Immature natural killer cell (primary cell): ENCODE measurements around the gene PCP4. TPM values are rescaled to one million over a fixed set of nuclear protein-coding genes. Genes with fewer than 3 reads are reported as not detected.

Experiments used
- DNase-seq, 3 donors: peaks; one replicate each; pipeline ENCODE4 v3.0.0; 2022; ENCODE audit warnings: mixed read lengths in 1 of 3
- H3K27ac Mint-ChIP-seq, 6 donors: one replicate each; pipeline ENCODE4 v1.8.0; 2020; ENCODE audit warnings: mixed read lengths in 6 of 6, mild to moderate bottlenecking in 5 of 6, inconsistent platforms in 4 of 6, moderate library complexity in 3 of 6
- H3K27me3 Mint-ChIP-seq, 3 donors: one replicate each; pipeline ENCODE4 v1.8.0; 2020 to 2021; ENCODE audit warnings: low read depth in 3 of 3, mild to moderate bottlenecking in 3 of 3, mixed read lengths in 3 of 3, moderate library complexity in 3 of 3, inconsistent platforms in 1 of 3
- H3K36me3 Mint-ChIP-seq, 3 donors: one replicate each; pipeline ENCODE4 v1.8.0; 2020; ENCODE audit warnings: mixed read lengths in 3 of 3, inconsistent platforms in 2 of 3, mild to moderate bottlenecking in 2 of 3
- H3K4me1 Mint-ChIP-seq, 2 donors: one replicate each; pipeline ENCODE4 v1.8.0; 2020; ENCODE audit warnings: inconsistent platforms in 2 of 2, mild to moderate bottlenecking in 2 of 2, mixed read lengths in 2 of 2, moderate library complexity in 1 of 2
- H3K4me3 Mint-ChIP-seq, 5 donors: one replicate each; pipeline ENCODE4 v1.8.0; 2020; ENCODE audit warnings: mild to moderate bottlenecking in 5 of 5, mixed read lengths in 5 of 5, inconsistent platforms in 3 of 5, moderate library complexity in 3 of 5
- H3K9me3 Mint-ChIP-seq, 6 donors: one replicate each; pipeline ENCODE4 v1.8.0; 2020; ENCODE audit warnings: mild to moderate bottlenecking in 6 of 6, mixed read lengths in 6 of 6, inconsistent platforms in 4 of 6, moderate library complexity in 3 of 6
- polyA plus RNA-seq, 3 donors: library from polyadenylated mRNA; unstranded; fragments of 300-500 nt; fragmentation: Illumina TruSeq; gene quantifications; one replicate each; pipeline ENCODE4 v1.2.3, GENCODE V29; 2021

The PCP4 gene
- polyA plus RNA-seq, 3 donors from 2014 or later: not detected

GRCh38 chr21:39913706-39914305, 46.6 kb downstream of the PCP4 start:
- peaks cover 0 to 7% (median 0%) of the 10 kb centered on the region in 6 donors for H3K9me3 Mint-ChIP-seq
- H3K27ac Mint-ChIP-seq: no peak overlapping the region
- DNase-seq: no peak
- H3K4me3 Mint-ChIP-seq: no peak overlapping the region
- peaks cover 0 to 6% (median 2%) of the 10 kb centered on the region in 3 donors for H3K27me3 Mint-ChIP-seq
- H3K4me1 Mint-ChIP-seq: no peaks in the 10 kb centered on the region
- H3K36me3 Mint-ChIP-seq: no peaks in the 10 kb centered on the region

- H3K4me3 Mint-ChIP-seq: no peak overlapping the region
These were observed 48.6 kb downstream of the PCP4 start for GRCh38 chr21:39915881-39916280.

GRCh38 chr21:39918558-39918957, 51.3 kb downstream of the PCP4 start:
- Mint-ChIP-seq H3K4me1 (no peaks in the 10 kb centered on the region), H3K9me3 (peaks cover 0 to 5% (median under 1%) of the 10 kb centered on the region in 6 donors), H3K4me3 (no peak overlapping the region), H3K27me3 (peaks cover 0 to 5% (median 0%) of the 10 kb centered on the region in 3 donors), H3K27ac (no peak overlapping the region), H3K36me3 (no peaks in the 10 kb centered on the region)
- no peak for DNase-seq

More at GRCh38 chr21:39915881-39916280, 48.6 kb downstream of the PCP4 start:
- Mint-ChIP-seq H3K9me3 (peaks cover 0 to 7% (median under 1%) of the 10 kb centered on the region in 6 donors), H3K27me3 (peaks cover 0 to 6% (median 0%) of the 10 kb centered on the region in 3 donors), H3K36me3 (no peaks in the 10 kb centered on the region), H3K27ac (no peak overlapping the region), H3K4me1 (no peaks in the 10 kb centered on the region)
- no peak for DNase-seq

GRCh38 chr21:39923476-39923875, 56.2 kb downstream of the PCP4 start:
- no peak overlapping the region for H3K27ac Mint-ChIP-seq
- peaks cover 0 to 3% (median 2%) of the 10 kb centered on the region in 3 donors for H3K27me3 Mint-ChIP-seq
- H3K4me3 Mint-ChIP-seq: no peak overlapping the region
- H3K36me3 Mint-ChIP-seq: no peaks in the 10 kb centered on the region
- no peaks in the 10 kb centered on the region for H3K4me1 Mint-ChIP-seq
- H3K9me3 Mint-ChIP-seq: peaks cover 0 to 5% (median under 1%) of the 10 kb centered on the region in 6 donors
- no peak for DNase-seq

GRCh38 chr21:39924577-39925308, 57.5 kb downstream of the PCP4 start:
- no peaks in the 10 kb centered on the region for H3K36me3 Mint-ChIP-seq
- no peak overlapping the region for H3K4me3 Mint-ChIP-seq
- no peak for DNase-seq
- H3K27ac Mint-ChIP-seq: no peak overlapping the region
- H3K9me3 Mint-ChIP-seq: peaks cover 0 to 5% (median under 1%) of the 10 kb centered on the region in 6 donors
- peaks cover 0 to 3% (median 2%) of the 10 kb centered on the region in 3 donors for H3K27me3 Mint-ChIP-seq
- H3K4me1 Mint-ChIP-seq: no peaks in the 10 kb centered on the region

GRCh38 chr21:39927304-39927886, 60.2 kb downstream of the PCP4 start:
- Mint-ChIP-seq H3K27ac (no peak overlapping the region), H3K4me3 (no peak overlapping the region), H3K4me1 (no peaks in the 10 kb centered on the region), H3K9me3 (peaks cover 0 to 3% (median 0%) of the 10 kb centered on the region in 6 donors), H3K36me3 (no peaks in the 10 kb centered on the region), H3K27me3 (peaks cover 0 to 7% (median 2%) of the 10 kb centered on the region in 3 donors)
- DNase-seq: no peak

GRCh38 chr21:39932335-39932734, 65.1 kb downstream of the PCP4 start:
- Mint-ChIP-seq H3K4me3 (no peak overlapping the region), H3K4me1 (no peaks in the 10 kb centered on the region), H3K9me3 (peaks cover 0 to 3% (median 0%) of the 10 kb centered on the region in 6 donors), H3K36me3 (no peaks in the 10 kb centered on the region), H3K27ac (no peak overlapping the region), H3K27me3 (peaks cover 0 to 4% (median 2%) of the 10 kb centered on the region in 3 donors)
- no peak for DNase-seq

- Mint-ChIP-seq H3K36me3 (no peaks in the 10 kb centered on the region), H3K9me3 (peaks cover 0 to 5% (median 0%) of the 10 kb centered on the region in 6 donors), H3K27ac (no peak overlapping the region), H3K4me1 (no peaks in the 10 kb centered on the region), H3K27me3 (peaks cover 0 to 6% (median 3%) of the 10 kb centered on the region in 3 donors), H3K4me3 (no peak overlapping the region)
- DNase-seq: no peak
These were observed 67.7 kb downstream of the PCP4 start for GRCh38 chr21:39934895-39935294.

- Mint-ChIP-seq H3K4me1 (no peaks in the 10 kb centered on the region), H3K9me3 (peaks cover 0 to 5% (median 0%) of the 10 kb centered on the region in 6 donors), H3K4me3 (no peak overlapping the region), H3K27me3 (peaks cover 0 to 5% (median 4%) of the 10 kb centered on the region in 3 donors), H3K36me3 (no peaks in the 10 kb centered on the region), H3K27ac (no peak overlapping the region)
- DNase-seq: no peak
These were observed 68.5 kb downstream of the PCP4 start for GRCh38 chr21:39935716-39936115.

- H3K4me1 Mint-ChIP-seq: no peaks in the 10 kb centered on the region
- peaks cover 0 to 4% (median 0%) of the 10 kb centered on the region in 6 donors for H3K9me3 Mint-ChIP-seq
- no peak overlapping the region for H3K4me3 Mint-ChIP-seq
- peaks cover 0 to 5% (median 2%) of the 10 kb centered on the region in 3 donors for H3K27me3 Mint-ChIP-seq
- H3K27ac Mint-ChIP-seq: no peak overlapping the region
- no peaks in the 10 kb centered on the region for H3K36me3 Mint-ChIP-seq
- no peak for DNase-seq
These were observed 70.9 kb downstream of the PCP4 start for GRCh38 chr21:39938086-39938625.

- Mint-ChIP-seq H3K9me3 (peaks cover 1 to 17% (median 6%) of the 10 kb centered on the region in 6 donors), H3K27ac (no peak overlapping the region), H3K4me3 (no peak overlapping the region), H3K27me3 (peaks cover 0 to 4% (median 1%) of the 10 kb centered on the region in 3 donors), H3K36me3 (peaks cover 0 to 1% (median 0%) of the 10 kb centered on the region in 3 donors), H3K4me1 (no peaks in the 10 kb centered on the region)
- no peak for DNase-seq
These were observed 79.0 kb downstream of the PCP4 start for GRCh38 chr21:39946199-39946598.

GRCh38 chr21:39947031-39947430, 79.8 kb downstream of the PCP4 start:
- no peak overlapping the region for H3K27ac Mint-ChIP-seq
- DNase-seq: no peak
- H3K36me3 Mint-ChIP-seq: peaks cover 0 to 6% (median 0%) of the 10 kb centered on the region in 3 donors
- no peaks in the 10 kb centered on the region for H3K4me1 Mint-ChIP-seq
- peaks cover 0 to 4% (median 4%) of the 10 kb centered on the region in 3 donors for H3K27me3 Mint-ChIP-seq
- no peak overlapping the region for H3K4me3 Mint-ChIP-seq
- peaks cover 2 to 17% (median 7%) of the 10 kb centered on the region in 6 donors for H3K9me3 Mint-ChIP-seq

- Mint-ChIP-seq H3K4me3 (no peak overlapping the region), H3K27me3 (peaks cover 2 to 4% (median 3%) of the 10 kb centered on the region in 3 donors), H3K36me3 (peaks cover 0 to 10% (median 0%) of the 10 kb centered on the region in 3 donors), H3K27ac (no peak overlapping the region), H3K9me3 (peaks cover 4 to 7% (median 5%) of the 10 kb centered on the region in 6 donors), H3K4me1 (no peaks in the 10 kb centered on the region)
- no peak for DNase-seq
These were observed 84.2 kb downstream of the PCP4 start for GRCh38 chr21:39951183-39952101.
